ENCODE results near the gene PTPRZ1. TPM values are rescaled to one million over a fixed set of nuclear protein-coding genes. Genes with fewer than 3 reads are reported as not detected.

Gene PTPRZ1
- total and polyA plus RNA-seq, 4 donors, result 1.1 to 11.6 (median 2.9) TPM

- no peak overlapping the region for H3K9ac ChIP-seq (ENCODE audit: insufficient read depth in 1 of 2, low read length in 2 of 2)
- no peak for TF ChIP-seq CTCF (IDR thresholded peaks at IDR 0.05; ENCODE audit: control extremely low read depth, extremely low read depth)
- ATAC-seq (ENCODE audit: insufficient read depth, low FRiP score), result no peak
Observed at GRCh38 chr7:122054393-122054792, 181.4 kb downstream of the PTPRZ1 start.

GRCh38 chr7:122055073-122055472 is 182.1 kb downstream of the PTPRZ1 start:
- 54 to 61% methylated on average over 1 of the region's 1 CpG for WGBS, 2 donors

More at GRCh38 chr7:122054393-122054792, 181.4 kb downstream of the PTPRZ1 start:
- peak in 1 of 3 donors; percentile 7 for DNase-seq
- H3K27ac ChIP-seq (ENCODE audit: low read depth in 1 of 2, low read length in 1 of 2), result no peak overlapping the region
- H3K4me1 ChIP-seq (ENCODE audit: control insufficient read depth in 5 of 5, insufficient read depth in 5 of 5, low read length in 5 of 5), result no peaks in the 10 kb centered on the region
- H3K27me3 ChIP-seq (ENCODE audit: control insufficient read depth in 3 of 3, insufficient read depth in 3 of 3, low read length in 2 of 3), result no peaks in the 10 kb centered on the region
- H3K9me3 ChIP-seq (ENCODE audit: control insufficient read depth in 4 of 4, insufficient read depth in 3 of 4, low read length in 3 of 4), result no peaks in the 10 kb centered on the region
- no peak overlapping the region for H3K4me3 ChIP-seq
- H3K36me3 ChIP-seq (ENCODE audit: control insufficient read depth in 4 of 4, insufficient read depth in 4 of 4, low read length in 4 of 4), result no peaks in the 10 kb centered on the region
- WGBS, 2 donors, result 62 to 79% methylated on average over 1 of the region's 1 CpG

GRCh38 chr7:122056977-122057376 is 184.0 kb downstream of the PTPRZ1 start:
- no peak for ATAC-seq (ENCODE audit: insufficient read depth, low FRiP score)

More at GRCh38 chr7:122055073-122055472, 182.1 kb downstream of the PTPRZ1 start:
- no peaks in the 10 kb centered on the region for H3K36me3 ChIP-seq (ENCODE audit: control insufficient read depth in 4 of 4, insufficient read depth in 4 of 4, low read length in 4 of 4)
- TF ChIP-seq CTCF (IDR thresholded peaks at IDR 0.05; ENCODE audit: control extremely low read depth, extremely low read depth), result no peak
- no peaks in the 10 kb centered on the region for H3K4me1 ChIP-seq (ENCODE audit: control insufficient read depth in 5 of 5, insufficient read depth in 5 of 5, low read length in 5 of 5)
- no peaks in the 10 kb centered on the region for H3K27me3 ChIP-seq (ENCODE audit: control insufficient read depth in 3 of 3, insufficient read depth in 3 of 3, low read length in 2 of 3)
- no peak overlapping the region for H3K4me3 ChIP-seq
- ATAC-seq (ENCODE audit: insufficient read depth, low FRiP score), result no peak
- H3K9ac ChIP-seq (ENCODE audit: insufficient read depth in 1 of 2, low read length in 2 of 2), result no peak overlapping the region
- H3K9me3 ChIP-seq (ENCODE audit: control insufficient read depth in 4 of 4, insufficient read depth in 3 of 4, low read length in 3 of 4), result no peaks in the 10 kb centered on the region
- no peak for DNase-seq
- H3K27ac ChIP-seq (ENCODE audit: low read depth in 1 of 2, low read length in 1 of 2), result no peak overlapping the region

More at GRCh38 chr7:122056977-122057376, 184.0 kb downstream of the PTPRZ1 start:
- DNase-seq, result no peak
- Histone ChIP-seq H3K27me3 (ENCODE audit: control insufficient read depth in 3 of 3, insufficient read depth in 3 of 3, low read length in 2 of 3) (no peaks in the 10 kb centered on the region), H3K27ac (ENCODE audit: low read depth in 1 of 2, low read length in 1 of 2) (no peak overlapping the region), H3K9ac (ENCODE audit: insufficient read depth in 1 of 2, low read length in 2 of 2) (no peak overlapping the region), H3K4me3 (no peak overlapping the region), H3K4me1 (ENCODE audit: control insufficient read depth in 5 of 5, insufficient read depth in 5 of 5, low read length in 5 of 5) (no peaks in the 10 kb centered on the region), H3K9me3 (ENCODE audit: control insufficient read depth in 4 of 4, insufficient read depth in 3 of 4, low read length in 3 of 4) (no peaks in the 10 kb centered on the region), H3K36me3 (ENCODE audit: control insufficient read depth in 4 of 4, insufficient read depth in 4 of 4, low read length in 4 of 4) (no peaks in the 10 kb centered on the region)
- 58 to 71% methylated on average over 2 of the region's 2 CpGs for WGBS, 2 donors
- TF ChIP-seq CTCF (IDR thresholded peaks at IDR 0.05; ENCODE audit: control extremely low read depth, extremely low read depth), result no peak

All from lung (tissue), 12 donors.